Upper lobe of right lung (tissue), 1 donor: ENCODE data around the gene TMEM119. TPM values are rescaled to one million over a fixed set of nuclear protein-coding genes. Genes with fewer than 3 reads are reported as not detected.
A peak's percentile ranks its signal among the peaks of the same experiment; 100 is the strongest.

ENCODE experiments used
- ATAC-seq: fragments of 200-7000 bp; cut with Tn5 transposase; one replicate; pipeline ENCODE4 v1.9.1; 2020; ENCODE audit warnings: mild to moderate bottlenecking, moderate library complexity
- DNase-seq: peaks from one replicate; pipeline ENCODE4 v3.0.0-alpha.2; 2020
- H3K27ac ChIP-seq: fragments of 200-600 bp; one replicate; pipeline ENCODE4 v1.8.0; 2022
- H3K27me3 ChIP-seq: fragments of 200-600 bp; one replicate; pipeline ENCODE4 v1.8.0; 2022; ENCODE audit warnings: mild to moderate bottlenecking
- H3K36me3 ChIP-seq: fragments of 200-600 bp; one replicate; pipeline ENCODE4 v1.8.0; 2022
- H3K4me1 ChIP-seq: fragments of 200-600 bp; one replicate; pipeline ENCODE4 v1.8.0; 2022
- H3K4me3 ChIP-seq: fragments of 200-600 bp; one replicate; pipeline ENCODE4 v1.8.0; 2022; ENCODE audit warnings: mild to moderate bottlenecking
- H3K9me3 ChIP-seq: fragments of 200-600 bp; one replicate; pipeline ENCODE4 v1.8.0; 2022
- CTCF ChIP-seq: fragments of 200-600 bp; IDR thresholded peaks from one replicate; pipeline ENCODE4 v1.8.0; 2022; ENCODE audit warnings: antibody characterized with exemption
- intact Hi-C: fragments of 100-400 bp; cut with DNase I; formaldehyde crosslinking; loops from one replicate; pipeline ENCODE4 v1.11.0; 2022
- total RNA-seq: library from RNA; stranded (reverse); fragmentation: NEBNext Ultra II Directional; extraction: Animal tissue kit (Norgen Biotek cat#: 25700); gene quantifications from one replicate; pipeline ENCODE4 v1.2.1, GENCODE V29; 2021
- donor health status: DM: no; HTN: yes; CAD: no; lungs with severe emphysema.

TMEM119 gene
- total RNA-seq, 1 donor from 2014 or later = 43.8 TPM

GRCh38 chr12:108598553-108599250 is 818 bp upstream of the TMEM119 start:
- TF ChIP-seq CTCF = no peak
- Histone ChIP-seq H3K36me3 (no peaks in the 10 kb centered on the region), H3K4me3 (no peak overlapping the region), H3K27ac (peak overlapping the region; percentile 45), H3K4me1 (no peaks in the 10 kb centered on the region), H3K27me3 (no peaks in the 10 kb centered on the region), H3K9me3 (no peaks in the 10 kb centered on the region)
- intact Hi-C loops = no loop called here
- ATAC-seq (no peak), DNase-seq (no peak)

- Histone ChIP-seq H3K4me1 (no peaks in the 10 kb centered on the region), H3K27ac (peak overlapping the region; percentile 45), H3K9me3 (no peaks in the 10 kb centered on the region), H3K27me3 (no peaks in the 10 kb centered on the region), H3K4me3 (peak overlapping the region; percentile 41), H3K36me3 (no peaks in the 10 kb centered on the region)
- ATAC-seq = no peak
- intact Hi-C loops = no loop called here
- no peak for DNase-seq
- TF ChIP-seq CTCF = no peak
Measured at GRCh38 chr12:108596854-108597558, 878 bp downstream of the TMEM119 start.

DNA sequence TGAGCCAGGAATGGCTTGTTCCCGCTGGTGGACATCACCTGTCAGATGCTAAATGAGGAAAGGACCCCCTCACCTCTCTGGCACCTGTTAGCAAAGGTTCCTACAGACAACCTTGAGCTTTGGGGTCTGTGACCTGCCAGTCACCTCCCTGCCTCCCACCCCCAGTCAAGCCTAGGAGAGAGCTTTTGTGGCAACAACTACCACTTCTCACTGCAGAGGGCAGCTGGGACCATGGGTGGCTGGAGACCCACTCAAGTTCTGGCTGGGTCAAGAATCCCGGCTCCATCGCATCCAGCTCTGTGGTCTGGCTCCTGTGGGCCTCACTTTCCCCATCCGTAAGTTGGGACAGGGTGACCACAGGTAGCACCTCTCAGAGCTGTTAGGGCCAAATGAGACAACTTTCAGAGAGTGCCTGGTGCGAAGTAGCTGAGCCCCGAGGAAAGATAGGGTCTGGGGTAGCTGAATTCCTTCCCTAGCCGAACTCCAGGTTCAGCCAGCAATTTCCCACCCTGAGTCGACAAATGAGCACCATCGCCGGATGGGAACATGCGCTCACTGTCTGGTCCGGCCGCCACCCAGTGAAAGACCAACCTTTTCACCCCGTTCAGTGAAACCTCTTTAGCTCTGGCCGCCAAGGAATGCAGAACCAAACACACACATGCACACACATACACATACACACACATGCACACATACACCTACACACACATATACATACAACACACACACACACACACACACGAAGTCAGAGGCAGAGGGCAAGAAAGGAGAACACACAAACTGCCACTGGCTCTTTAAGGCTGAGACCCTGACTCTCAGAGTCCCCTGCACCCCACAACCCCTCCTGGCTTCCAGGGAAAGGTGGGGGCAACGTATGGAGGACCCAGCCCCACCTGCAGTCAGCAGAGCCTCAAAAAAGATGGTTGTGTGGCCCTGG is 1.9 kb downstream of the TMEM119 start:
- H3K36me3 ChIP-seq = no peaks in the 10 kb centered on the region
- intact Hi-C loops = no loop called here
- H3K27me3 ChIP-seq = no peaks in the 10 kb centered on the region
- no peaks in the 10 kb centered on the region for H3K9me3 ChIP-seq
- ATAC-seq = no peak
- no peak for DNase-seq
- no peaks in the 10 kb centered on the region for H3K4me1 ChIP-seq
- peak overlapping the region; percentile 39 for H3K27ac ChIP-seq
- peak overlapping the region; percentile 41 for H3K4me3 ChIP-seq
- no peak for TF ChIP-seq CTCF

GRCh38 chr12:108594960-108595710 is 2.7 kb downstream of the TMEM119 start:
- Histone ChIP-seq H3K27me3 (no peaks in the 10 kb centered on the region), H3K27ac (no peak overlapping the region), H3K9me3 (no peaks in the 10 kb centered on the region), H3K4me3 (peak overlapping the region; percentile 41), H3K4me1 (no peaks in the 10 kb centered on the region), H3K36me3 (no peaks in the 10 kb centered on the region)
- no peak for ATAC-seq
- intact Hi-C loops = no loop called here
- no peak for DNase-seq
- no peak for TF ChIP-seq CTCF

- intact Hi-C loops = no loop called here
Measured at GRCh38 chr12:108594323-108594903, 3.5 kb downstream of the TMEM119 start.

More at GRCh38 chr12:108594323-108594903, 3.5 kb downstream of the TMEM119 start:
- Histone ChIP-seq H3K27ac (no peak overlapping the region), H3K4me3 (no peak overlapping the region), H3K36me3 (no peaks in the 10 kb centered on the region), H3K4me1 (no peaks in the 10 kb centered on the region), H3K9me3 (no peaks in the 10 kb centered on the region), H3K27me3 (no peaks in the 10 kb centered on the region)
- no peak for ATAC-seq
- no peak for DNase-seq
- no peak for TF ChIP-seq CTCF
